Measurements from ENCODE around the gene KLHL35. TPM values are rescaled to one million over a fixed set of nuclear protein-coding genes. Genes with fewer than 3 reads are reported as not detected.
A peak's percentile ranks its signal among the peaks of the same experiment; 100 is the strongest.

Gene KLHL35
- total RNA-seq, 2 donors from 2014 or later: 0.89 TPM; not detected in 1

- ATAC-seq (peak in 1 of 2 donors; percentile 65), DNase-seq (ENCODE audit: low spot score in 2 of 2) (peak in 1 of 2 donors; percentile 70)
- Mint-ChIP-seq H3K9me3 (no peaks in the 10 kb centered on the region), H3K36me3 (no peaks in the 10 kb centered on the region), H3K27ac (no peak overlapping the region)
Observed at GRCh38 chr11:75450826-75451821, 18.1 kb upstream of the KLHL35 start.

- H3K36me3 Mint-ChIP-seq: no peaks in the 10 kb centered on the region
- H3K9me3 Mint-ChIP-seq: no peaks in the 10 kb centered on the region
- ATAC-seq (no peak), DNase-seq (ENCODE audit: low spot score in 2 of 2) (no peak)
- H3K27ac Mint-ChIP-seq: no peak overlapping the region
Observed at GRCh38 chr11:75450236-75450635, 17.2 kb upstream of the KLHL35 start.

- DNase-seq (ENCODE audit: low spot score in 2 of 2) (no peak), ATAC-seq (no peak)
- Mint-ChIP-seq H3K36me3 (no peaks in the 10 kb centered on the region), H3K9me3 (no peaks in the 10 kb centered on the region), H3K27ac (no peak overlapping the region)
Observed at GRCh38 chr11:75449776-75450175, 16.8 kb upstream of the KLHL35 start.

DNA sequence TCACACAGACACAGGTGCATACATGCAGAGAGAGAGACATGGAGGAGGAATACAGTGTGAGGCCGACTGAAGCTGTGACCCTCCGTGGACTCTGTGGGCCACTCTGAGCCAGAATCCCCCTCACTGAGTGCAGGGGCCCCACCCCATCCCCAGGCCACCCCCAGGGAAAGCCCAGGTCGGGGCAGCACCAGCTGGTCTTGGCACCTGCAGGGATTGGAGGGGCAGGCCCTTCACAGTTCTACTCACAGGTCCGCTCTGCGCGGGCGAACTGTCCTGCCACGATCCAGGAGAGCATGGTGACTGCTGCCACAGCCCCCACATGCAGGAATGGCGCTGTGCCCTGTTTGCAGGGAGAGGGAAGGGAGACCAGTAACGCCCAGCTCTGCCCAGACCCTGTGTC lies 16.3 kb upstream of the KLHL35 start:
- DNase-seq (ENCODE audit: low spot score in 2 of 2) (no peak), ATAC-seq (no peak)
- Mint-ChIP-seq H3K27ac (no peak overlapping the region), H3K36me3 (no peaks in the 10 kb centered on the region), H3K9me3 (no peaks in the 10 kb centered on the region)

DNA sequence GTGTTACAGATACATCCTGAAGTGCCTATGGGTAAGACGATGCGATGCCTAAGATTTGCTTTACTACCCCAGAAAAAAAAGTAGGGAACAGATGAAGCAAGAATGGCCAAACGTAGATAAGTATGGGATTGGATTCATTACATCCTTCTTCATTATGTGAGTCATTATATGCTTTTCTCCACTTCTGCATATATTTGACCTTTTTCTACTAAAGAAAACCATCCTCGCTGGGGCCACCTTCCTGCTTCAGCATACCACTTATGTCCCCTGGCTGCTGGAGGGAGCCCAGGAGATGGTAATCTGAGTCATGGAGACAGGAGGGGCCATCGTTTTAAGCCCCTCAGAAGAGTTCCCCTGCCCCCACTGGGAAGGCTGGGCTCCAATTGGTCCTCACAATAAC lies 14.4 kb upstream of the KLHL35 start:
- H3K9me3 Mint-ChIP-seq: no peaks in the 10 kb centered on the region
- H3K36me3 Mint-ChIP-seq: no peaks in the 10 kb centered on the region
- H3K27ac Mint-ChIP-seq: no peak overlapping the region
- ATAC-seq: no peak
- no peak for DNase-seq (ENCODE audit: low spot score in 2 of 2)

- no peaks in the 10 kb centered on the region for H3K9me3 Mint-ChIP-seq
- peak in 1 of 2 donors; percentile 81 for DNase-seq (ENCODE audit: low spot score in 2 of 2)
- no peaks in the 10 kb centered on the region for H3K36me3 Mint-ChIP-seq
- H3K27ac Mint-ChIP-seq: no peak overlapping the region
- peak; percentile 81 to 82 for ATAC-seq
Observed at GRCh38 chr11:75445315-75445953, 12.4 kb upstream of the KLHL35 start.

DNA sequence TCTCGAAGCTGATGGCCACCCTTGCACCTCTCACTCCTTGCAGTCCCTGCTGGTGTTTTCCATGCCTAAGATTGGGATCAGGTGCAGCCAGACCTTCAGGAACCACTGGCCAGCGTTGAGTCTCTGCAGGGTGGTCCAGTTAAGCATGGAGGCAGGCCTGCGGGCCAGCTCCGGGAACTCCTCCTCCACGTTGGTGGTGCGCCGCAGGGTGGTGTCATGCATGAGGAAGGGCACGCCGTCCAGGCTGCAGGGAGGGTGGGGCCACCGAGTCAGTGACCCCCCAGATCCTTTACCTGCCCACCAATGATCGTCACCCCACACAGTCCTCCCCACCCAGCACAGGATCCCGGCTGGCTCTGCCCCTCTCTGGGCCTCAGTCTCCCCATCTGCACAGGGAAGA lies 10.0 kb upstream of the KLHL35 start:
- no peaks in the 10 kb centered on the region for H3K36me3 Mint-ChIP-seq
- H3K9me3 Mint-ChIP-seq: no peaks in the 10 kb centered on the region
- no peak overlapping the region for H3K27ac Mint-ChIP-seq
- ATAC-seq: no peak
- DNase-seq (ENCODE audit: low spot score in 2 of 2): no peak

- no peaks in the 10 kb centered on the region for H3K9me3 Mint-ChIP-seq
- no peak for ATAC-seq
- DNase-seq (ENCODE audit: low spot score in 2 of 2): no peak
- no peak overlapping the region for H3K27ac Mint-ChIP-seq
- no peaks in the 10 kb centered on the region for H3K36me3 Mint-ChIP-seq
Observed at GRCh38 chr11:75442161-75442885, 9.3 kb upstream of the KLHL35 start.

DNA sequence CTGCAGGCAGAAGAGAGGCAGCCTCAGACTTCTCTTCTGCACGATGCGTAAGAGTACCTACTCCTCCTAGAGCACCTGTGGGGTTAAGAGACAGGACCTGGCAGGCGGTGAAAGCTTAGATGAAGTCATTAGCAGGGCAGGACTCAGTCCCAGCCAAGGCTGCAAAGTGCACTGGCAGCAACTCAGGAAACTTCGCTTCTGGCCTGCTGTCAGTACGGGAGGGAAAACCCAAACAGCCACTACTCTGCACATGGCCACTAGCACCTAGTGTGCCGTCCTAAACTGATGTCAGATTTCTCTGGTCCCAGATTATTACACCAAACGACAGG lies 8.8 kb upstream of the KLHL35 start:
- DNase-seq (ENCODE audit: low spot score in 2 of 2) (no peak), ATAC-seq (no peak)
- Mint-ChIP-seq H3K9me3 (no peaks in the 10 kb centered on the region), H3K27ac (no peak overlapping the region), H3K36me3 (no peaks in the 10 kb centered on the region)

- DNase-seq (ENCODE audit: low spot score in 2 of 2) (no peak), ATAC-seq (no peak)
- H3K9me3 Mint-ChIP-seq: no peaks in the 10 kb centered on the region
- H3K27ac Mint-ChIP-seq: peak overlapping the region in 1 of 2 donors; percentile 82
- H3K36me3 Mint-ChIP-seq: no peaks in the 10 kb centered on the region
Observed at GRCh38 chr11:75440960-75441803, 8.2 kb upstream of the KLHL35 start.

DNA sequence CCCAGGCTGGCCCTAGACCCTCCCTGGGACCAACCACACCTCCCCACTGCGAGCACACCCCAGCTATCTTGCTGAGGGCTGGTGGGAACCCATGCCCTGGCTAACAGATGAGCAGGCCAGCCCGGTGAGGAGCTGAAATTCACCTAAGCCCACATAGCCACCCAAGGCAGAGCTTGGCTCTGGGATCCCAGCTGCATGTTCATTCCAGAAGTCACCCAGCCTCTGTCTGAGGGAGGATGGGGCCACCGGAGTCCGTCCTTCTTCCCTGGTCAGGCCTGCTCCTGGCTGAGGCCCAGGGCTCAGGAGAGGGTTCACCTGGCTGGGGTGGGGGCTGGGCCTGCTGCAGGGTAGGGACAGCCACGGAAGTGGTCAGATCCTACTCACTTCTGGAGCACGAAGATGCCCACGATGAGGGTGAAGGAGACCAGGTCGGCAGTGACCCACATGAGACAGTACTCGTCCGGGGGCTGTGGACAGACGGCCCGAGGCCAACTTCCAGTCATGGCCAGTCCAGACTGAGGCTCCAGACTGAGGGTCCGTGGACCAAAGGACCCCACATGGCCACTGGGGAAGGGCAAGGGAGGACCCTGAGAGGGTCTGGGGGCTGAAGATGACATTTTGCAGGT lies 6.6 kb upstream of the KLHL35 start:
- DNase-seq (ENCODE audit: low spot score in 2 of 2) (no peak), ATAC-seq (no peak)
- H3K27ac Mint-ChIP-seq: no peak overlapping the region
- H3K36me3 Mint-ChIP-seq: no peaks in the 10 kb centered on the region
- no peaks in the 10 kb centered on the region for H3K9me3 Mint-ChIP-seq

GRCh38 chr11:75439026-75439425 lies 6.0 kb upstream of the KLHL35 start:
- ATAC-seq (no peak), DNase-seq (ENCODE audit: low spot score in 2 of 2) (no peak)
- Mint-ChIP-seq H3K9me3 (no peaks in the 10 kb centered on the region), H3K27ac (no peak overlapping the region), H3K36me3 (no peaks in the 10 kb centered on the region)

DNA sequence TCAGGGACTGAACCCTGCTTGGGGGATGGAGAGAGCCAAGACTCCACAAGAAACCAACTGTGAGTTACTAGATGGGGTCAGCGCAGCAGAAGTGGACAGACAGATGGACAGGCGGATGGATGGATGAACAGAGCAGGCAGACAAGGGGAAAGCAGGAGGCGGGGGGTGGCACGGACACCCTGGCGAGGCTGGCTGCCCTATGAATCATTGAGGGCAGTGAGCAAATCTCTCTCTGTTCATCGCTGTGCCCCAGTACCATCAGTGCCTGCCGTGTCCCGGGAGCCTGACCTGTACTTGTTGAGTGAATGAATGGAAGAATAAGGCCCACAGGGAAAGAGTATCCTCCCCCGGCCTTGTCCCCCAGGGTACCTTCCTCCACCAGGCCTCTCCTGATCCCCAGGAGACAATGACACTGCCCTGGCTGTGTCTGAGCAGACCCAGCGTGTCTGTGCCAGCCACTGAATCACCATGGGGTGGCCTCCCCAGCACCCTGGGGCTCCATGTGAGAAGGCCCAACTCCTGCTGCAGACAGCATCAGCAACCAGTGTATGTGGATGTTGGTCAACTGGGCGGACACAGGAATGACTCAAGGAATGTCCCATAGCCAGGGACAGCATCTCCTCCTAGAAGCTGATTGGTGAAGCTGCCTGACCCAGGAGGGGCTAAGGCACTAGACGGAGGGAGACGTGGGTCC lies 5.1 kb upstream of the KLHL35 start:
- DNase-seq (ENCODE audit: low spot score in 2 of 2) (no peak), ATAC-seq (no peak)
- no peaks in the 10 kb centered on the region for H3K36me3 Mint-ChIP-seq
- H3K27ac Mint-ChIP-seq: peak overlapping the region; percentile 40
- no peaks in the 10 kb centered on the region for H3K9me3 Mint-ChIP-seq

DNA sequence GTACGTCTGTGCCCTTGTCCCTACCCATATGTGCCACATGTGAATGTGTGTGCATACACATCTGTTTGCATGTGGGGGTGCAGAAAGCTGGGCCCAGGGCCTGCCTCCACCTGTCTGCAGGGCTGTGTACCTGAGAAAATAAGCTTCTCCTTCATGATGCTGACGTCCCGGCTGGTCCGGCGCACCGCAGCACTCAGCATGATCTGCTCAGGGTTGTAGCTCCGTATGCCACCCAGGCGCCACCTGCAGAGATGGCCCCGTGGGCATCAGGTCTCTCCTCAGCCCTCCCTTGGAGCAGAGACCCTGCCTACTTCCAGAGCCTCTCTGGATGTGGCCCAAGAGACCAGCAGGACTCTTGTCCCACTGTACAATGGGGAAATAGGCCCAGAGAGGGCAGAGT lies 3.8 kb upstream of the KLHL35 start:
- Mint-ChIP-seq H3K36me3 (no peaks in the 10 kb centered on the region), H3K27ac (no peak overlapping the region), H3K9me3 (no peaks in the 10 kb centered on the region)
- ATAC-seq (no peak), DNase-seq (ENCODE audit: low spot score in 2 of 2) (no peak)

DNA sequence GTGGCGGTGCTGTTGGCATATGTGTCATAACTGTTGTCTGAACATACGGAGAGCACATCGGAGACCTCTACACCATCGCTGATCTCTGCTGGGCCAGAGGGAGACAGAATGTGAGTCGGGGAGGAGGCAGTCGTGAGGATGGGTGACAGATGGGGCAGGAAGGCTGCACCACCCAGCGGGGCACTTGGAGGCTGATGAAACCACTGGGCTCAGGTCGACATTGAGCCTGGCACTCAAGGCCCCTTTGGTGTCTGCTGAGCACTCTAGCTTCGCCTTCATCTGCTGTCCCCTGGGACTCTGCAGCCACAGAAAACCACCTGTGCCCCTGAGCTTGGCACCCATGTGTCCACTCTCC lies 2.5 kb upstream of the KLHL35 start:
- no peak overlapping the region for H3K27ac Mint-ChIP-seq
- H3K9me3 Mint-ChIP-seq: no peaks in the 10 kb centered on the region
- DNase-seq (ENCODE audit: low spot score in 2 of 2): no peak
- no peak for ATAC-seq
- no peaks in the 10 kb centered on the region for H3K36me3 Mint-ChIP-seq
